ENCODE data around the gene PRIMPOL.
A peak's percentile ranks its signal among the peaks of the same experiment; 100 is the strongest.
"Not testable (repeated sequence)": the region's sequence is repeated elsewhere in the genome, so short reads cannot be mapped to it uniquely, and the experiment has no call there.

PRIMPOL gene

GRCh38 chr4:184641022-184641421 is 8.5 kb upstream of the PRIMPOL start:
- DNase-seq: no peak

DNA sequence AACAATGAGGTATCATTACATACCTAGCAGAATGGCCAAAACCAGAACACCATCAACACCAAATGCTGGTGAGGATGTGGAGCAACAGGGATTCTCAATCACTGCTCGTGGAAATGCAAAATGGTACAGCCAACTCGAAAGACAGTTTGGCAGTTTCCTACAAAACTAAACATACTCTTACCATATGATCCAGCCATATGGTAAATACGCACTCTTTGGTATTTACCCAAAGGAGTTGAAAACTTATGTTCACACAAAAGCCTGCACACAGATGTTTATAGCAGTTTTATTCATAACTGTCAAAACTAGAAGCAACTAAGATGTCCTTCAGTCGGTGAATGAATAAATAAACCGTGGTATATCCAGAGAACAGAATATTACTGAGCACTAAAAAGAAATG is 8.1 kb upstream of the PRIMPOL start:
- DNase-seq: no peak

GRCh38 chr4:184643731-184644130 is 5.8 kb upstream of the PRIMPOL start:
- DNase-seq: no peak

DNA sequence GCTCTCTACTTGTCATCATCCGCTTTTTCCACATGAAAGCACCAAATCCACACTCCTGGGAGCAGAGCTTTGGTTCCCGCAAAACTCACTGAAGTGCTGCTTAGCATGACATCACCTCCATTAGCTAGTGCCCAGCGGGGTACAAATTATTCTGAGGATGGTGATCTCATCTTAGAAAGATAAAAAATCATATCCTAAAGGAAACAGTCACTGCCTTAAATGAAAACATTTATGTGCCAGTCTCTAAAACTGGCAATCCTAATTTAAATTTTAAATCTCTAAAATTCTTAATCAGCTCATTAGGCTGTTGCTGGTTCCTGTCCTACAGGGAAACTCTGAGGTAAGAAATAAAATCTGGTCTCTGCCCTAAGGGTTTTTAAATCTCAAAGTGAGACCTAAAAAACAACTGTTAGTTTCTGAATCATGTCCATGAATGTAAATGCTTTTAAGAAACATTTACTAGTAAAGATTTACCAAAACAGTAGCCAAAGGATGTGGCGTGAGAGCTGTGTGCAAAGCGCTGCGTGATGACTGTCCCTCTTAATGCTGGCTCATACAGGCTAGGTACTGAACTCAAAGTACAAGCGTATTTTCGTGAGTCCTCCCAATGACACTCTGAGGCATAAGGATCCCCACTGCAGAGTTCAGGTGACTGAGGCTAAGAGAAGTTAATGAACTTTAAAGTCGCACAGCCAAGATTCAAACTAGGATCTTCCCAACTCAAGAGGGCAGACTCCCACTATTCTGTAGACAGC is 4.8 kb upstream of the PRIMPOL start:
- DNase-seq: no peak

- DNase-seq: no peak
Observed at GRCh38 chr4:184645904-184646610, 3.5 kb upstream of the PRIMPOL start.

- DNase-seq: no peak
Observed at GRCh38 chr4:184647266-184648053, 2.1 kb upstream of the PRIMPOL start.

- DNase-seq: no peak
Observed at GRCh38 chr4:184648054-184648312, 1.6 kb upstream of the PRIMPOL start.

DNA sequence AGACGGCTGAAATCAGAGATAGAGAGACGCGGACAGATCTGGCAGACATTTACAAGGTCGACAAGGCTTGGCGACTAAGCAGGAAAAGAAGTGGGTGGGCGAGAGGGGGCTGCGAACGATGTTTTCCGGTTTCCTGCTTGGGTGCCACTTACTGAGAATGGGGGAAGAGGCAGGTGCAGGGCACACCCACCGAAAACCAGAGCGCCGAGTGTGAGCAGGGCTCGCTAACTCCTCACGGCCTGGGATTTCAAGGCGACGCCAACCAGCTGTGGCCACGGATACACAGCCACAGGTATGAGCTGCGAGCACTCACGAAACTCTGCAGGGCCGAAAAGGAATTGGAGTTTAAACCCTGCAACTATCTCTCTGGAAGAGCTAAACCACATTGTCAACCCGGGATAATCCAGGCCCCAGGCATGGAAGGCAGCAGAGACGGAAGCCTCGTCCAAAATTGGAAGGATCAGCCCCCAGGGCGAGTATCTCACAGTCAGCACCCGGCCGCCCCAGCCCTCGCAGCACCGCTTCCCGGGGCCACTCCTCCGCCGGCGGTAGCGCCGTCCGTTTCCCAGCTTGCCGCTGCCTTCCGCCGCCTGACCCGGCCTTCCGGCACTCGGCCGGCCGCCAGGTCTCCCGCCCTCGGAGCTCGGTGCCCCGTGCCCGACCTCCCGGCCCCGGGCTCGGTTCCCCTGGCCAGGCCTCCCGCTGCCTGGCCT is 1.1 kb upstream of the PRIMPOL start:
- peak; percentile 24 for DNase-seq

DNA sequence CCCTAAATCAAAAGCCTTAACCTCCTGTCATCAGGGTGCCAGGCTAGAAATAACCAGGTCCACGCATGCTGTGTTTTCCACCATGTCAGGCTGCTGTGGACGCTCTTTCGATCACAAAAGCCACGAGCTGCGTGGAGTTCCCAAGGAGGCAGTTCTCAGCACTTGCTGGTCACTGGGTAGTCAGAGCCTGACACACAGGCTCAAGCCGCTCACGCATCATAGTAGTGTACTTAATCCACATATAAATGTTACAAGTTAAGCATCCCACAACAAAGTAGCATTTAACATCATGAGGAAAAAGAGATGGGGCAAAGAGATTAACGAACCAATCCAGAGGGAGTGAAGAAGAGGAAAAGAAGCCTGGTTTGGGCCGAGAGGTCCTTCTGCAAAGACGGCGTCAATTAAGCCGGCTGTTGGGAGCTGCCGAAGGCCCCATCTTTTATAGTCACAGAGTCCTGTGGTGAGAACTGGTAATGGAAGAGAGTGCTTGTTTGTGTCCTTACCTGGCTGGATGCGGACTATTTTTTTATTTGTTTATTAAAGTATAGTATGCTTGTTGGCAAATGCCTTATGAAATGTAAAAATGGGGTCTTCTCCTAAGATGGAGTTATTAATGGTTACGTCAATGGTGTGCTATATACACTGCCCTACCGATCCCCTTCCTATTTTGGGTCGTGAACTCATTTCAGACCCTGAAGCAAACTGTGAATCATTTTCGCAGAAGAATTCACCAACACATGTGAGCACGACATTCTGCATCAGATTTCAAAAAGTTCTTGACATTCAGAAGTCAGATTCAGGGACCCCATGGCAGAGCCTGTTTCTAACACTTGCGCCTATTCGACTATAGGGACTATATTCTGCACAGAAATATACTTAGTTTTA is 675 bp downstream of the PRIMPOL start:
- no peak for DNase-seq

GRCh38 chr4:184651899-184652298 is 2.4 kb downstream of the PRIMPOL start:
- no peak for DNase-seq

DNA sequence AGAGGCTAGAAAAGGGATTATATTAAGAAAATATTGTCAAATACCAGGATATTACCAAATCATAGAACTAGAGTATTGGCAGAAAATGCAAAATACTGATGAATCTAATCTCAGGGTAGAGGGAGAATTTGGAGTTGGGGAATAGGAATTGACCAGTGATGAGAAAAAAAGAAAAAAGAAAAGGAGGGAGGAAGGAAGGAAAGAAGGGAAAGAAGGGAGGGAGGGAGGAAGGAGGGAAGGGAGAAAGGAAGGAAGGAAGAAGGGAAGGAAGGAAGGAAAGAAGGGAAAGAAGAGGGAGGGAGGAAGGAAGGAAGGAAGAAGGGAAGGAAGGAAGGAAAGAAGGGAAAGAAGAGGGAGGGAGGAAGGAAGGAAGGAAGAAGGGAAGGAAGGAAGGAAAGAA is 3.1 kb downstream of the PRIMPOL start:
- not testable (repeated sequence) for DNase-seq

DNA sequence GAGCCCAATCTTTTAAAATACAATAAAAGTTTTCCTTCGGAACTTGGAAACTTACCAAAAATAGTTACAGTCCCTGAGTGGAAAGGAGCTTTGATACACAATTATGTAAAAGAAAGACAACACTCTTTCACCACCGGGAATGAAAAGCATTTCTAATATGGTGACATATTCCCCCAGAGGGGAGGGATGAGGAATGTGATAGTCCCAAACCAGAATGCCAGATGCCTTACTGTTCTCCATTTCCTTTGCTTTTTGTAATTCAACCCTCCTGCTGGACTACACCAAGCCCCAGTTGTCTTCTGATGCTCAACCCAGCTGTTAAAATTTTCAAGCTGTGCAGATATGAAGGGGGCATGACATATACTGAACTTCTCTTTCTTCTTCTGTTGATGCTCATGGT is 4.1 kb downstream of the PRIMPOL start:
- DNase-seq: no peak

GRCh38 chr4:184655889-184656869 is 6.6 kb downstream of the PRIMPOL start:
- DNase-seq: no peak

GRCh38 chr4:184657144-184657543 is 7.6 kb downstream of the PRIMPOL start:
- DNase-seq: no peak

GRCh38 chr4:184657820-184658219 is 8.3 kb downstream of the PRIMPOL start:
- not testable (repeated sequence) for DNase-seq

DNA sequence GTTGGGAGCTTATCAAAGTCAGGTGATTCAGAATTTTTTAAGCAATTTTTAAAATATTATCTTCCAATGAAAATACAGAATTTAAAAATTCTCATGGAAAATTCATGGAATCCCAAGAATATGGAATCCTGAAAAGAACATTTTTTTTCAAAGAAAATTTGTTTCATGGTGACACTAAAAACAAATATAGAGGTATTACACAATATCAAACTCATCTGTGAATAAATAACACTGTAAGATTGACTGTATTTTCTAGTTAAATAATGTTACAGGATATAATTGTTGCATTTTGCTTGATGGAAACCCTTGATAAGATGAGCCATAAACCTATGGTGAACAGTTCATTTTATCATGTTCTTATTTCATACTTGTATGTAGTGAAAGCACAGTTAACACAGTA is 11.4 kb downstream of the PRIMPOL start:
- DNase-seq: no peak

DNA sequence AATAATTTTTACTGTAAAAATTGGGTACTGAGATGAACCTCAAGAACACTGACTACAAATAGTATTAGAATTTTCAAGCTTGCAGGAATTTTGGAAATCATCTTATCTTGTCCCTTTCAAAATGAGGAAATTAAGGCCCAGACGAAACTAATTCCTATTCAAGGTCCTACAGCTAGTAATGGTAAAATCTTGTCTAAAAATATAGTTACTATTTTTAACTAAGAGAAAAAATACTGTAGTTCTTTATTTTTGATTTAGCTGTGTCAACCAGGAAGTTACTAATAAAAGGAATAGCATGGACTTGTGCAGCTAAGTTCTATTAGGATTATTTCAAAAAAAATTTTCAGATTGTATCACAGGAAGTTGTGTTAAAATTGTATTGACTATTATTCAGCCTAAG is 12.7 kb downstream of the PRIMPOL start:
- no peak for DNase-seq

- DNase-seq: no peak
Observed at GRCh38 chr4:184664445-184665210, 15.1 kb downstream of the PRIMPOL start.

GRCh38 chr4:184666670-184667069 is 17.1 kb downstream of the PRIMPOL start:
- DNase-seq: no peak

GRCh38 chr4:184668096-184668495 is 18.6 kb downstream of the PRIMPOL start:
- DNase-seq: no peak

All from effector CD4-positive, alpha-beta T cell (primary cell).